Uterus (tissue), 4 donors: ENCODE results near the gene BCAM. TPM values are rescaled to one million over a fixed set of nuclear protein-coding genes. Genes with fewer than 3 reads are reported as not detected.

Experiments
- DNase-seq, 2 donors: peaks; one replicate each; pipeline ENCODE4 v3.0.0-alpha.2; 2019 to 2020
- H3K27ac ChIP-seq, 2 donors: fragments of 200-600 bp; sonication (generic); 1 replicate in 1 of 2; 2 replicates in 1 of 2; pipeline ENCODE4 v1.5.1; 2016 to 2018
- H3K27me3 ChIP-seq, 2 donors: fragments of 200-600 bp; sonication (generic); one replicate each; pipeline ENCODE4 v1.5.1; 2018 to 2019; ENCODE audit warnings: control low read depth in 1 of 2
- H3K36me3 ChIP-seq, 2 donors: fragments of 200-600 bp; sonication (generic); one replicate each; pipeline ENCODE4 v1.5.1; 2019; ENCODE audit warnings: control low read depth in 1 of 2
- H3K4me1 ChIP-seq, 2 donors: fragments of 200-600 bp; sonication (generic); one replicate each; pipeline ENCODE4 v1.5.1; 2018 to 2019; ENCODE audit warnings: control low read depth in 1 of 2
- H3K4me3 ChIP-seq, 2 donors: fragments of 200-600 bp; sonication (generic); 1 replicate in 1 of 2; 2 replicates in 1 of 2; pipeline ENCODE4 v1.5.1; 2018 to 2019; ENCODE audit warnings: mild to moderate bottlenecking in 1 of 2
- H3K9me3 ChIP-seq, 2 donors: fragments of 200-600 bp; sonication (generic); one replicate each; pipeline ENCODE4 v1.5.1; 2019; ENCODE audit warnings: control low read depth in 1 of 2
- POLR2A ChIP-seq, 2 donors: fragments of 450-650 bp; IDR thresholded peaks; one replicate each; pipeline ENCODE4 v1.6.1; 2016; ENCODE audit warnings: antibody characterized with exemption in 2 of 2, mild to moderate bottlenecking in 1 of 2, moderate library complexity in 1 of 2
- intact Hi-C: fragments of 100-400 bp; cut with DNase I; formaldehyde crosslinking; loops from one replicate; pipeline ENCODE4 v1.15.1; 2023; ENCODE audit warnings: low total_unique reads
- total RNA-seq, 4 donors: library from RNA; depleted of rRNA in 3 of 4; stranded (reverse); fragments of >200 nt in 3 of 4; gene quantifications; one replicate each; pipeline versions ENCODE4 v1.1.0 to v1.2.4, GENCODE V29; 2014 to 2023
- TF ChIP-seq, protein P1 (sequence below), 4 experiments: fragments of 200-600 bp in 2 of 4; fragments of 450-650 bp in 2 of 4; sonication (generic) in 2 of 4; IDR thresholded peaks; one replicate each; pipeline ENCODE4 v1.5.1; 2016 to 2019; ENCODE audit warnings: antibody characterized with exemption in 4 of 4, mild to moderate bottlenecking in 2 of 4, moderate library complexity in 1 of 4
- donor health status: DM: yes; HTN: yes; CAD: no.

BCAM gene
- total RNA-seq = 100 to 1,000 TPM in 2 of 4 donors, 10 to 100 TPM in 1, 1 to 10 TPM in 1; 3.8 to 171 (median 111) TPM

DNA sequence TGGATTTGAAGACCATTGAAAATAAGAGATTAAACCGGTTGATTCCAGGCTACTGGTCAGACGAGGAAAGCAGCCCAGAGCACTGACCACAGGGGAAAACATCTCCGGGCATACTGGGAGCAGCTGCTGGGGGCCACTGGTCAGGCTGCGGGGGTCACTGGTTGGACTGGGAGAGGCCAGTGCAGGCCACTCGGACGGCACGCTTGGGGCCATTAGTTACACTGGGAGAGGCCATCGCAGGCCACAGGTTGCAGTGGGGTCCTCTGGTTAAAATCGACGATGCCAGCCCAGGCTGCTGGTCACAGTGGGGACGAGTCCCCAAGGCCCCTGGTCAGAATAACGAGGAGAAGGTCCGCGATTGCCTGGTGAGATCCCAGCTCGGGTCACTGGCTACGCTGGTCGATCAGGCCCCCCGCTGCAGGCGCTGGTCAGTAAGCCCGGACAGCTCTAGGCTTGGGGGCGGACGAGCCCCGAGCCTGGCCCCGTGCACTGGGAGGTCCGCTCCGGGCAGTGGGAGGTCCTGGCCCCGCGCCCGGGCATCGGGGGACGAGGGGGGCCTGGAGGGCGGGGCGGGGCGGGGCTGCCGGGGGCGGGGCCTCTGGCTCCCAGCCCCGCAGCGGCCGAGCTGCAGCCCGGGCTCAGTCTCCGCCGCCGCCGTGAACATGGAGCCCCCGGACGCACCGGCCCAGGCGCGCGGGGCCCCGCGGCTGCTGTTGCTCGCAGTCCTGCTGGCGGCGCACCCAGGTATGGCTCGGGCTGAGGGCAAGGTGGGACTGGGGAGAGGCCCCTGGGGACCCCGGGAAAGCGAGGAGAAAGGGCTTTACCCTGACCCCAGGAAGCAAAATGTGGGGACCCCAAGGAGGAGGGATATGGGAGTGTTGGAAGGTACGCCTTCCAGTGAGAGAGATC, at the start of gene BCAM:
BCAM (plus strand) TSS at position 641 of the 909 bp plus-strand sequence; CDS start at position 663, 22 bp downstream.
- Histone ChIP-seq H3K36me3 (no peaks in the 10 kb centered on the region), H3K27ac (peak within 1 kb of the TSS; percentile 77 to 87), H3K4me1 (peaks cover 0 to 22% of the 10 kb centered on the region in 2 donors), H3K27me3 (no peaks in the 10 kb centered on the region), H3K9me3 (no peaks in the 10 kb centered on the region), H3K4me3 (peak within 1 kb of the TSS; percentile 53 to 64)
- DNase-seq = peak; percentile 82 to 83
- intact Hi-C loops = no loop called here
- TF ChIP-seq POLR2A (IDR thresholded peaks at IDR 0.05) = peak; percentile 51 to 62
- TF ChIP-seq, protein P1, sequence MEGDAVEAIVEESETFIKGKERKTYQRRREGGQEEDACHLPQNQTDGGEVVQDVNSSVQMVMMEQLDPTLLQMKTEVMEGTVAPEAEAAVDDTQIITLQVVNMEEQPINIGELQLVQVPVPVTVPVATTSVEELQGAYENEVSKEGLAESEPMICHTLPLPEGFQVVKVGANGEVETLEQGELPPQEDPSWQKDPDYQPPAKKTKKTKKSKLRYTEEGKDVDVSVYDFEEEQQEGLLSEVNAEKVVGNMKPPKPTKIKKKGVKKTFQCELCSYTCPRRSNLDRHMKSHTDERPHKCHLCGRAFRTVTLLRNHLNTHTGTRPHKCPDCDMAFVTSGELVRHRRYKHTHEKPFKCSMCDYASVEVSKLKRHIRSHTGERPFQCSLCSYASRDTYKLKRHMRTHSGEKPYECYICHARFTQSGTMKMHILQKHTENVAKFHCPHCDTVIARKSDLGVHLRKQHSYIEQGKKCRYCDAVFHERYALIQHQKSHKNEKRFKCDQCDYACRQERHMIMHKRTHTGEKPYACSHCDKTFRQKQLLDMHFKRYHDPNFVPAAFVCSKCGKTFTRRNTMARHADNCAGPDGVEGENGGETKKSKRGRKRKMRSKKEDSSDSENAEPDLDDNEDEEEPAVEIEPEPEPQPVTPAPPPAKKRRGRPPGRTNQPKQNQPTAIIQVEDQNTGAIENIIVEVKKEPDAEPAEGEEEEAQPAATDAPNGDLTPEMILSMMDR (IDR thresholded peaks at IDR 0.05) = no peak

DNA sequence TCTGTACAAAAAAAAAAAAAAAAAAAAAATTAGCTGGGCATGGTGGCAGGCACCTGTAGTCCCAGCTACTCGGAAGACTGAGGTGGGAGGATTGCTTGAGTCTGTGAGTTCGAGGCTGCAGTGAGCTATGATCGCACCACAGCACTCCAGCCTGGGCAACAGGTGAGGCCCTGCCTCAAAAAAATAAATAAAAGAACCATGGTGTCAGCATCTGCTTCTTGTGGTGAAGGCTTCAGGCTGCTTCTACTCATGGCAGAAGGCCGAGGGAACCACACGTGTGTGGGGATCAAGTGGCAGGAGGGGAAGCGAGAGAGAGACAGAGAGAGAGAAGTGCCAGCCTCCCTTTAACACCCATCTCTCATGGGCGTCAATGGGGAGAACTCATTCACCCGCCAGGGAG, 46.9 kb upstream of the BCAM start:
- Histone ChIP-seq H3K27ac (no peak overlapping the region), H3K4me3 (no peak overlapping the region), H3K4me1 (peaks cover 0 to 7% of the 10 kb centered on the region in 2 donors), H3K36me3 (no peaks in the 10 kb centered on the region), H3K27me3 (no peaks in the 10 kb centered on the region), H3K9me3 (no peaks in the 10 kb centered on the region)
- intact Hi-C loops = no loop called here
- no peak for TF ChIP-seq POLR2A (IDR thresholded peaks at IDR 0.05)
- DNase-seq = no peak

GRCh38 chr19:44765033-44765948, 43.6 kb upstream of the BCAM start:
- no peak overlapping the region for H3K27ac ChIP-seq
- H3K27me3 ChIP-seq = no peaks in the 10 kb centered on the region
- no peaks in the 10 kb centered on the region for H3K4me1 ChIP-seq
- TF ChIP-seq POLR2A (IDR thresholded peaks at IDR 0.05) = no peak
- TF ChIP-seq, protein P1 (IDR thresholded peaks at IDR 0.05) = no peak
- DNase-seq = no peak
- H3K4me3 ChIP-seq = no peak overlapping the region
- H3K9me3 ChIP-seq = no peaks in the 10 kb centered on the region
- intact Hi-C loops = no loop called here
- no peaks in the 10 kb centered on the region for H3K36me3 ChIP-seq

- no peaks in the 10 kb centered on the region for H3K27me3 ChIP-seq
- no peak for DNase-seq
- H3K4me3 ChIP-seq = no peak overlapping the region
- no peaks in the 10 kb centered on the region for H3K36me3 ChIP-seq
- H3K27ac ChIP-seq = no peak overlapping the region
- intact Hi-C loops = no loop called here
- no peaks in the 10 kb centered on the region for H3K4me1 ChIP-seq
- no peaks in the 10 kb centered on the region for H3K9me3 ChIP-seq
- TF ChIP-seq, protein P1 (IDR thresholded peaks at IDR 0.05) = no peak
- no peak for TF ChIP-seq POLR2A (IDR thresholded peaks at IDR 0.05)
Measured at GRCh38 chr19:44765949-44766335, 43.0 kb upstream of the BCAM start.

GRCh38 chr19:44767295-44768180, 41.4 kb upstream of the BCAM start:
- no peak overlapping the region for H3K4me3 ChIP-seq
- no peak overlapping the region for H3K27ac ChIP-seq
- H3K36me3 ChIP-seq = no peaks in the 10 kb centered on the region
- H3K27me3 ChIP-seq = no peaks in the 10 kb centered on the region
- no peaks in the 10 kb centered on the region for H3K4me1 ChIP-seq
- TF ChIP-seq, protein P1 (IDR thresholded peaks at IDR 0.05) = no peak
- TF ChIP-seq POLR2A (IDR thresholded peaks at IDR 0.05) = no peak
- intact Hi-C loops = no loop called here
- H3K9me3 ChIP-seq = no peaks in the 10 kb centered on the region
- DNase-seq = no peak
